NK-92 (cell line): ENCODE results near the gene ZNF716.
"Not testable (repeated sequence)": the region's sequence is repeated elsewhere in the genome, so short reads cannot be mapped to it uniquely, and the experiment has no call there.

ENCODE experiments used
- DNase-seq: peaks from one replicate; lab custom pipeline; 2025; ENCODE audit not compliant: unreplicated experiment; lab: John Stamatoyannopoulos, UW

The ZNF716 gene

DNA sequence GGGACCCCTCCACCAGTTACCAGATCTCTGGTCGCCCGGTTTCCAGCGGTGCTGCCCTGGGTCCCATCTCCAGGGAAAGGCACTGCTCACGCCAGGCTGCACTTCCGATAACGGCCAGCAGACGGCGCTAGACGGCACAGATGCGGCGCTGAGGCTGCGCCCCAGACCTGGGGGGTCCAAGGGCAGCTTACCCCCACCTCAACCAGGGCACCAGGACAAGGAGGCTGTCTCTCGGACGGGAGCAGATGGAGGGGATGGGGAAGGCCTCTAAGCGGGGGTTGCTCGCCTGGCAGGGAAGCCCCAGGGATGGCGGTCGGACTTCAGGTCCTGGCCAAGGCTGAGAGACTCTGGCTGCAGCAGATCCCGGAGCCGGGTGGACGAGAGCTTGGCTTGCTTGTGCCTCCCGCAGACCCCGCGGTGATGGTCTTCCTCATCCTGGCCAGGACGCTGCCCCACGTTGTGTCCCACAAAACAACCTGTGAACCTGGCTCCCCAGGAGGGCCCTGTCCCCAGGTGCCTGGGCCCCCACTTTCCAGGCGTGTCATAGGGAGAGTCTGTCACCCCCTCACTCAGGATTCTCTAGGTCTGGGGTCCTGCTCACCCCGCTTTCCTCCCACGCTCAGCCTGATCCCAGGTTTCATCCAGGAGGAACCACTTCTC lies 23.9 kb upstream of the ZNF716 start:
- DNase-seq = no peak

DNA sequence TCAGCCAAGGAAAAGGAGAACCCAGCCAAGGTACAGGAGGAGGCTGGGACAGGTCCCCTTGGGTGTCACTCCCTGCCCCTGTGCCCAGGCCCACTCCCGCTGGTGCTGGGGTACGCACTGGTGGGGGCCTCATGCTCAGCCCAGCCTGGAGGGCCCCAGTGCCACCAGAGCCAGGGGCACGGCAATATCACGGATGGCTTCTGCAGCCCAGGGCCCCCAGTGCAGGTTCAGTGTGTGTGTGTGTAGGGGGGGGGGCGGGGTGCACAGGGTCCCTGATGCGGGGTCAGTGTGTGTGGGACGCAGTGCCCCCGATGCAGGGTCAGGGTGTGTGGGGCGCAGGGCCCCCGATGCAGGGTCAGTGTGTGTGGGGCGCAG lies 23.4 kb upstream of the ZNF716 start:
- no peak for DNase-seq

DNA sequence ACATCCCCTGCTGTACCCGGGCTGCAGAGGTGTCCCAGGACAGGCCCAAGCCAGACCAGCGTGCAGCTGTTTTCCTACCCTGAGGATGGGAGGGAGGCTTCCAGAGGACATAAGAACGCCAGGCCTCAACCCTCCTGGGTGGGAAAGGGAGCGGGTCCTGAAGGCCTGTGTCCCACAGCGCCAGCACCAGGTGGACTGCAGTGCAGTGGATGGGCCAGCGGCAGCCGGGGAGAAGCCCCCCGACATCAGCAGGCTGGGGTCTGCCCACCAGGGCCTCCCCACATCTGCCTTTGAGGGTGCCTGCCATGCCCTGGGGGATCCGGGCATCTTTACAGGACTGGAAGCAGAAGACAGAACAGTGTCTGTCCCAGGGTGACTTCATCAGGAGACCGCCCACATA lies 22.8 kb upstream of the ZNF716 start:
- DNase-seq = no peak

DNA sequence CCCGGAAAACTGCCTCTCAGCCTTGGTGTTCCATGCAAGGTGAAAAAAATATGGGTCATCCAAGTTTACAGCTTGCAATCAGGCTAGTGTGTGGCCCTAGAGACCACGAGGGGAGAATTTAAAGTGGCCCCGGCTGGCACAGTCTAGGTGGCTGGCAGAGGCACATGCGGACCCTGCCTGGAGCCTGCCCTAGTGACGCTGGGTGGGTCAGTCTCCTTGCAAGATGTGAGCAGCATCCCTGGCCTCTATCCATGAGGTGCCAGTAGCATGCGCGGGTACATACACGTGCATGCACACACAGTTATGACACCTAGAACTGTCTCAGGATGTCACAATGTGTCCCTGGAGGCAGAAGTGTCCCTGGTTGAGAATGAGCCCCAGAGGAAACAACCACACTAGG lies 22.4 kb upstream of the ZNF716 start:
- no peak for DNase-seq

DNA sequence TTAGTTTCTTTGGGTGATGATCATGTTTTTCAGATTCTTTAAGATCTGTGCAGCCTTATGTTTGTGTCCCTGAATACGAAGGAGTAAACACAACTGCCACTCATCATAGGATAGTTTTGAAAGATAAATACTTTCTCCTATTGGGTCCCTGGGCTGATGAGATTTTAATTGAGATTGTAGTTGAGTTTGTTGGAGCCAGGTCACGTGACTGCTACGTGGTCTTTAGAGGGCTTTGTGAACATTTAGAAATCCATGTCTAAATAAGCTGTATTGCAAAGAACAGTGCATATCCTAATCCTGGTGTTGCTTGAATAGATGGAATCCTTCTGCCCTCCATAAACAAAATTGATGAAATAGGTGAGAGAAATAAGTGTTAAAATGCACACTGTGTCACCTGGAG lies 17.4 kb upstream of the ZNF716 start:
- no peak for DNase-seq

DNA sequence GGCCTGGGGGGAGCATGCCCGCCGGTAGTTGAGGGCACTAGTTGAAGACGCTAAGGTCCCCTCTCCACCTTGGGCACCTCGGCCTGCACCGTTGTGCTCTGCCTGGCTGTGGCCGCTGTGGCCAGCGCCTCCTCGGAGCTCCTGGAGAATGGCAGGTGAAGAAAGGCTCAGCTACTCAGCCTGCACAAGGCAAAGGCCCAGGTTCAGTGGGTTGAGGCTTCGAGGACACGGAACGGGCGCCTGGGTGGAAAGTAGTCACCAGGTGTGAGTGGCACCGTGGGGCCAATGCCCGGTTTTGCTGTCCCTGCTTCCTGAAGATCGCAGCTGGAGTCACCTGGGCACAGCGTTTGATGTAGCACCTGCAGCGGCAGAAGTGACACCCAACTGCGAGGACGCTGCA lies 12.4 kb upstream of the ZNF716 start:
- no peak for DNase-seq

DNA sequence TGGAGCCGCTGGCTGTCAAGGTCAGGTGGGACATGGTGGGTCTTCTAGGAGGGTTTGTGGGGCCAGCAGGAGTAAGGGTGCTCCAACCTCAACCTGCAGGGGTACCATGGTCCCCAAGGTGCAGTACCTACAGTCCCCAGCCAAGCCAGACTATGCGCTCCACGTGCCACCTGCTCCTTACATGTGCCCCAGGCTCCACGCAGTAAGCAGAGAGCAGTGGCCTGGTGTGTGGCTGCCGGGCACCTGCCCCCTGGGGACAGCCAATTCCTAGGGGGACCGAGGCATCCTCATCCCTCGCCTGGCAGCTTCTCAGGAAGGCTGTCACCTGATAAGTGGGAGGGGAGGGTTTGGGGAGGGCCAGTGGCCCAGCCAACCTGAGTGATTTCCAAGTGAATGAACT lies 11.7 kb upstream of the ZNF716 start:
- no peak for DNase-seq

DNA sequence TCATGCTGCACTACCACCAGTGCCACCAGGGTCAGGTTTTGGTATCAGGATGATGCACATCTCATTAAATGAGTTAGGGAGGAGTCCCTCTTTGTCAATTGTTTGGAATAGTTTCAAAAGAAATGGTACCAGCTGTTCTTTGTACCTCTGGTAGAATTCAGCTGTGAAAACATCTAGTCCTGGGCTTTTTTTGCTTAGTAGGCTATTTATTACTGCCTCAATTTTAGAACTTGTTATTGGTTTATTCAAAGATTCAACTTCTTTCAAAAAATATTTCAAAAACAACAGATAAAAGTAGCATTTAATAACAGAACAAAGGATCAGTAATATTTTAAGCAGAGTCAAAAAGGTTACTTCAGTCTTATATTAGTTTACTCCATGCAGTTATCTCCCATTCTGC lies 6.4 kb upstream of the ZNF716 start:
- DNase-seq = no peak

DNA sequence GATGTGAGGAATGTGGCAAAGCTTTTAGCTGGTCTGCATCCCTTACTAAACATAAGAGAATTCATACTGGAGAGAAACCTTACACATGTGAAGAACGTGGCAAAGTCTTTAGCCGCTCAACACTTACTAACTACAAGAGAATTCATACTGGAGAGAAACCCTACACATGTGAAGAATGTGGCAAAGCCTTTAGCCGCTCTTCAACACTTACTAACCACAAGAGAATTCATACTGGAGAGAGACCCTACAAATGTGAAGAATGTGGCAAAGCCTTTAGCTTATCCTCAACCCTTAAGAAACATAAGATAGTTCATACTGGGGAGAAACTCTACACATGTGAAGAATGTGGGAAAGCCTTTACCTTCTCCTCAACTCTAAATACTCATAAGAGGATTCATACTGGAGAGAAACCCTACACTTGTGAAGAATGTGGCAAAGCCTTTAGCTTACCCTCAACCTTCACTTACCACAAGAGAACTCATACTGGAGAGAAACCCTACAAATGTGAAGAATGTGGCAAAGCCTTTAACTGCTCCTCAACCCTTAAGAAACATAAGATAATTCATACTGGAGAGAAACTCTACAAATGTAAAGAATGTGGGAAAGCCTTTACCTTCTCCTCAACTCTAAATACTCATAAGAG lies 19.3 kb downstream of the ZNF716 start:
- DNase-seq = not testable (repeated sequence)

DNA sequence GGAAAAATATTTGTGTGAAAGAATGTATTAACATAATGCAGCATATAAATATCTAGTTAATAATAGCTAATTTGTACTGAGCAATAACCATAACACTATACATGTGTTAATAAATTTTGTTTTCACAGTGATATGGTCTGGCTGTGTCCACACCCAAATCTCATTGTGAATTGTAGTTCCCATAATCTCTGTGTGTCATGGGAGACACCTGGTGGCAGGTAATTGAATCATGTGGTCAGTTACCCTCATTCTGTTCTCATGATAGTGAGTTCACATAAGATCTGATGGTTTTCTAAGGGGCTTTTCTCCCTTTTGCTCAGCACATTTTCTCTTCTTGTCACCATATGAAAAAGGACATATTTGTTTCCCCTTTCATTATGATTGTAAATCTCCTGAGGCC lies 30.3 kb downstream of the ZNF716 start:
- DNase-seq = not testable (repeated sequence)

DNA sequence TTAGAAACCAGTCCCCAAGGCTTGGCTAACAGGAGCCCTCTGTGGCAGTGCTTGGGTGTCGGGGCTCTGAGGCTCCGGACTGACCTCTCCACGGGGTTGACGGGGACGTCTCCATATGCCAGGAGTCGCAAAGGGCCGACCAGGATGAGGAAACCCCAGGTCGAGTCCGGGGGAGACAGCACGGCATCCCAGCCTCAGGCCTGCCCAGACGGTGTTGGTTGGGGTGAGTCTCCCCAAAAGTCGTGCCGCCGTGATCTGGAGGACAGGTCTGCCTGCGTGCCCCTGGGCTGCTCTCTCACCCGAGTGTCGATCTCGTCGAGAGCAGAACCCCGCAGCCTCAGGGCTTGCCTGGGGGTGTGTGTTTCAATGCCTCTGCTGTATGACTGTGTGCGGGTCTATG lies 35.0 kb downstream of the ZNF716 start:
- DNase-seq = not testable (repeated sequence)

DNA sequence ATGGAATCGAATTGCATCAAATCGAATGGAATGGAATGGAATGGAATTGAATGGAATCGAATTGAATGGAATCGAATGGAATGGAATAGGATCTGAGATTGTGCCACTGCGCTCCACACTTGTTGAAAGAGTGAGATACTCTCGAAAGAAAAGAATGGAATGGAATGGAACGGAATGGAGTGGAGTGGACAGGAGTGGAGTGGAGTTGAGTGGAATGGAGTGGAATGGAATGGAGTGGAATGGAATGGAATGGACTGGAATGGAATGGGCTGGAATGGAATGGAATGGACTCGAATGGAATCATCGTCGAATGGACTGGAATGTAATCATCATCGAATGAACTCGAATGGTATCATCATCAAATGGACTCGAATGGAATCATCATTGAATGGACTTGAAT lies 38.0 kb downstream of the ZNF716 start:
- DNase-seq = no peak

DNA sequence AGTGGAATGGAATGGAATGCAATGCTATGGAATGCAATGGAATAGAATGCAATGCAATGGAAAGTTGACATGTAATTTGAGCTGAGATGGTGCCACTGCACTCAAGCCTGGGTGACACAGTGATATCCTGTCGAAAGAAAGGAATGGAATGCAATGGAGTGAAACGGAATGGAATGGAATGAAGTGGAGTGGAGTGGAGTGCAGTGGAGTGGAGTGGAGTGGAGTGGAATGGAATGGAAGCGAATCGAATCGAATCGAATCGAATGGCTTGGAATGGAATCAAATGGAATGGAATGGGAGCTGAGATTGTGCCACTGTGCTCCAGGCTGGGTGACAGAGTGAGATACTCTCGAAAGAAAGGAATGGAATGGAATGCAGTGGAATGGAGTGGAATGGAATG lies 45.1 kb downstream of the ZNF716 start:
- not testable (repeated sequence) for DNase-seq

DNA sequence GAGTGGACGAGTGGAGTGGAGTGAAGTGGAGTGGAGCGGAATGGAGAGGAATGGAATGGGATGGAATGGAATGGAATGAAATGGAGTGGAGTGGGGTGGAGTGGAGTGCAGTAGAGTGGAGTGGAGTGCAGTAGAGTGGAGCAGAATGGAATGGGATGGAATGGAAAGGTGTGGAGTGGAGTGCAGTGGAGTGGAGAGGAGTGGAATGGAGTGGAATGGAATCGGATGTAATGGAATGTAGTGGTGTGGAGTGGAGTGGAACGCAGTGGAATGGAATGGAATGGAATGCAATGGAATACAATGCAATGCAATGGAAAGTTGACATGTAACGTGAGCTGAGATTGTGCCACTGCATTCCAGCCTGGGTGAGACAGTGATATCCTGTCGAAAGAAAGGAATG lies 46.4 kb downstream of the ZNF716 start:
- DNase-seq = no peak

DNA sequence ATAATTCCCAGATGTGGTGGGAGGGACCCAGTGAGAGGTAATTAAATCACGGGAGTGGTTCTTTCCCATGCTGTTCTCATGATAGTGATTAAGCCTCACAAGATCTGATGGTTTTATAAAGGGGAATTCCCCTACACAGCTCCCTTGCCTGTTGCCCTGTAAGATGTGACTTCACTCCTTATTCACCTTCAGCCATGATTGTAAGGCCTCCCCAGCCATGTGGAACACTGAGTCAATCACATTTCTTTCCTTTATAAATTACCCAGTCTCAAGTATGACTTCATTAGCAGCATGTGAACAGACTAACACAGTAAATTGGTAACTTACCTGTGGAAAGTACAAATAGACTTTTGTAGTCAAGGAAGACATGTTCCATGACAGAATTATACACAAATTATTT lies 55.2 kb downstream of the ZNF716 start:
- no peak for DNase-seq
